Lower leg skin (tissue), 3 donors: ENCODE measurements around the gene PPP1R14C.

Source experiments
- CTCF ChIP-seq, 3 donors: fragments of 450-650 bp; IDR thresholded peaks; one replicate each; pipeline ENCODE4 v1.5.1; 2016; ENCODE audit warnings: antibody characterized with exemption in 3 of 3, mild to moderate bottlenecking in 3 of 3, moderate library complexity in 2 of 3
- POLR2A ChIP-seq, 2 donors: fragments of 450-650 bp; IDR thresholded peaks; one replicate each; pipeline ENCODE4 v1.6.1; 2016 to 2017; ENCODE audit warnings: antibody characterized with exemption in 2 of 2, mild to moderate bottlenecking in 1 of 2, moderate library complexity in 1 of 2

- no peak for TF ChIP-seq POLR2A (IDR thresholded peaks at IDR 0.05)
- no peak for TF ChIP-seq CTCF (IDR thresholded peaks at IDR 0.05)
Observed at GRCh38 chr6:150126641-150127291, 16.1 kb upstream of the PPP1R14C start.
